Adrenal gland (tissue), 5 donors: ENCODE results near the gene NOL4L.

Experiments used
- POLR2A ChIP-seq, 2 donors: fragments of 450-650 bp; IDR thresholded peaks; one replicate each; pipeline ENCODE4 v1.6.1; 2017; ENCODE audit warnings: antibody characterized with exemption in 2 of 2, mild to moderate bottlenecking in 2 of 2, moderate library complexity in 1 of 2
- TF ChIP-seq, protein P1 (sequence below), 6 experiments: fragments of 450-650 bp in 4 of 6; fragments of 200-600 bp in 2 of 6; sonication (generic) in 1 of 6; IDR thresholded peaks; 1 replicate in 5 of 6; 2 replicates in 1 of 6; pipeline versions ENCODE4 v1.5.1 to v1.8.0; 2016 to 2021; ENCODE audit warnings: antibody characterized with exemption in 6 of 6, mild to moderate bottlenecking in 2 of 6, moderate library complexity in 1 of 6
- donor health status: DM: no; HTN: no; CAD: no.

- TF ChIP-seq, protein P1, sequence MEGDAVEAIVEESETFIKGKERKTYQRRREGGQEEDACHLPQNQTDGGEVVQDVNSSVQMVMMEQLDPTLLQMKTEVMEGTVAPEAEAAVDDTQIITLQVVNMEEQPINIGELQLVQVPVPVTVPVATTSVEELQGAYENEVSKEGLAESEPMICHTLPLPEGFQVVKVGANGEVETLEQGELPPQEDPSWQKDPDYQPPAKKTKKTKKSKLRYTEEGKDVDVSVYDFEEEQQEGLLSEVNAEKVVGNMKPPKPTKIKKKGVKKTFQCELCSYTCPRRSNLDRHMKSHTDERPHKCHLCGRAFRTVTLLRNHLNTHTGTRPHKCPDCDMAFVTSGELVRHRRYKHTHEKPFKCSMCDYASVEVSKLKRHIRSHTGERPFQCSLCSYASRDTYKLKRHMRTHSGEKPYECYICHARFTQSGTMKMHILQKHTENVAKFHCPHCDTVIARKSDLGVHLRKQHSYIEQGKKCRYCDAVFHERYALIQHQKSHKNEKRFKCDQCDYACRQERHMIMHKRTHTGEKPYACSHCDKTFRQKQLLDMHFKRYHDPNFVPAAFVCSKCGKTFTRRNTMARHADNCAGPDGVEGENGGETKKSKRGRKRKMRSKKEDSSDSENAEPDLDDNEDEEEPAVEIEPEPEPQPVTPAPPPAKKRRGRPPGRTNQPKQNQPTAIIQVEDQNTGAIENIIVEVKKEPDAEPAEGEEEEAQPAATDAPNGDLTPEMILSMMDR (IDR thresholded peaks at IDR 0.05), result no peak
- no peak for TF ChIP-seq POLR2A (IDR thresholded peaks at IDR 0.05)
These were observed 10.6 kb downstream of the NOL4L start for GRCh38 chr20:32574296-32575226.
